Suprapubic skin (tissue), 4 donors: Measurements from ENCODE around the gene INPP5A. TPM values are rescaled to one million over a fixed set of nuclear protein-coding genes. Genes with fewer than 3 reads are reported as not detected.

Experiments used
- DNase-seq, 2 donors: peaks; one replicate each; pipeline ENCODE4 v3.0.0-alpha.2; 2019; ENCODE audit warnings: low spot score in 2 of 2
- H3K27ac ChIP-seq: fragments of 200-600 bp; sonication (generic); one replicate; pipeline ENCODE4 v1.5.1; 2019
- H3K27me3 ChIP-seq: fragments of 200-600 bp; sonication (generic); one replicate; pipeline ENCODE4 v1.5.1; 2019
- H3K36me3 ChIP-seq: fragments of 200-600 bp; sonication (generic); one replicate; pipeline ENCODE4 v1.5.1; 2019
- H3K4me1 ChIP-seq: fragments of 200-600 bp; sonication (generic); one replicate; pipeline ENCODE4 v1.5.1; 2019
- H3K4me3 ChIP-seq: fragments of 200-600 bp; sonication (generic); one replicate; pipeline ENCODE4 v1.5.1; 2019; ENCODE audit warnings: mild to moderate bottlenecking
- H3K9me3 ChIP-seq: fragments of 200-600 bp; sonication (generic); one replicate; pipeline ENCODE4 v1.5.1; 2019
- EP300 ChIP-seq: sonication (generic); formaldehyde crosslinking; IDR thresholded peaks from one replicate; pipeline ENCODE4 v1.6.1; 2017; ENCODE audit warnings: antibody characterized with exemption
- POLR2A ChIP-seq, 2 donors: fragments of 450-650 bp; IDR thresholded peaks; one replicate each; pipeline ENCODE4 v1.6.1; 2017; ENCODE audit warnings: antibody characterized with exemption in 2 of 2, mild to moderate bottlenecking in 2 of 2, moderate library complexity in 2 of 2
- POLR2AphosphoS5 ChIP-seq, 3 donors: sonication (generic); formaldehyde crosslinking; IDR thresholded peaks; one replicate each; pipeline ENCODE4 v1.6.1; 2017; ENCODE audit warnings: antibody characterized with exemption in 3 of 3
- WGBS: methylation state at CpG from one replicate; pipeline ENCODE4 v1.1.5; 2018; 5-methylcytosine and 5-hydroxymethylcytosine counted together
- total RNA-seq, 4 donors: library from RNA; depleted of rRNA; stranded (reverse); fragments of >200 nt; gene quantifications; one replicate each; pipeline ENCODE4 v1.1.0, GENCODE V29; 2016
- TF ChIP-seq, protein P1 (sequence below), 2 donors: fragments of 200-600 bp in 1 of 2; fragments of 450-650 bp in 1 of 2; sonication (generic) in 1 of 2; IDR thresholded peaks; one replicate each; pipeline ENCODE4 v1.5.1; 2016 to 2019; ENCODE audit warnings: antibody characterized with exemption in 2 of 2, mild to moderate bottlenecking in 1 of 2, moderate library complexity in 1 of 2

The INPP5A gene
- total RNA-seq, 4 donors from 2014 or later: 28.1 to 39.1 (median 32.3) TPM

DNA sequence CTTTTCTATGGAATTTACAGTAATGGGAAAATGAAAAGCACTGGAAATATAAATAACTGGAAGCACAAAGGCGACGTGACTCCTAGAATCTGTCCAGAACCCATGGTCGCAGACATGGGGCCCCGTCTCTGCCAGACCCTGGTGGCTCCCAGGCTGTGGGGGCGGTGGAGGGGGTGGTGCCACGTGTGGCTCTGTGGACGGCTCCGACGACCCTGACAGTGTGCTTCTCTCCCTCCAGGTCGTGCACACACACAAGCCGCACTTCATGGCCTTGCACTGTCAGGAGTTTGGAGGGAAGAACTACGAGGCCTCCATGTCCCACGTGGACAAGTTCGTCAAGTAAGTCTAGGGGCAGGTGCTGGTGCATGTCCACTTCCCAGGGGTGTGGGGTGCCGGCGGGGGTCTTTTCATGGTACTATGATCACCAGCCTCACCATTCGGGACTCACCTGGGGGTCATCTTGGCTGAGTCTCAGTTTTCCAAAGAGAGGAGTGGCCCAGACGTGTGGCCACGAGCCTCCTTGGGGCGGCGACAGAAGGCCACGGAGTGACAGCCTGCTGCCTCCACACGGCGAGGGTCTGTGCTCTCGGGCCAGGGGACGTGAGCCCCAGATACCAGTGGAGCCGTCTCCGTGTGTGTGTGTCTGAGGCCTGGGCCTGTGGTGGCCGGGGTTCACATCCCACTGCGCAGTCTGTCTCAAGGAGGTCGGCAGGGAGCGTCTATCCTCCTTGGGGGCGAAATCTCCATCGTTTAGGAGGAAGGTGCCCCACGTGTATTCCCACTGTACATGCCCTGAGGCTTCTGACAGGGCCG, 108.2 kb downstream of the INPP5A start:
- Histone ChIP-seq H3K27me3 (no peaks in the 10 kb centered on the region), H3K36me3 (peaks cover 11% of the 10 kb centered on the region)
- peak; percentile 44 to 74 for DNase-seq

DNA sequence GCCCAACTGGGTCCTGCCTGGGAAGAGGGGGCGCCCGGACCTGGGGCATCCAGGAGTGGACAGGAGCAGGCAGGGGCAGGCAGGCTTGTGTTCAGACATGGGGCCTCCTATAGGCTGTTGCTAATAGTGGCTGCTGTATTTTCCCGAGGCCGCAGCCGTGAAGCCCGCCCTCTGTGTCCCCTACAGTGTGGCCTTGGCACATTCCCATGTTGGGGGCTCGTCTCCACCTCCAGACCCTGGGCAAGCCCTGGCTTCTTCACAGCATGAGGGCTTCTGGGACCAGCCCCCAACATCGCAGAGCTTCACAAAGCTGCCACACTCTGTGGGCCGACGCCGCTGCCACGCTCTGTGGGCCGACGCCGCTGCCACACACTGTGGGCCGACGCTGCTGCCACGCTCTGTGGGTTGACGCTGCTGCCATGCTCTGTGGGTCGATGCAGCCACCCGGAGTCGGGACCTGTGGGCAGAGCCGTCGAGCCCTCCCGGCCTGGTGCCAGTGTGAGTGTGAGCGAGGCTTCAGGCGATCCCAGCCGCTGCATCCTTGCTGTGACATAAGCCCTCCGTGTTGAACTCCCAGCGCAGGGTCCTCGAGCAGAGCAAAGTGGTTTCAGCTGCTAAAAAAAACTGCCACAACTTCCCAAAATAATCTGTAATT, 109.0 kb downstream of the INPP5A start:
- Histone ChIP-seq H3K9me3 (no peaks in the 10 kb centered on the region), H3K4me3 (no peak overlapping the region), H3K27ac (no peak overlapping the region), H3K27me3 (no peaks in the 10 kb centered on the region), H3K4me1 (peaks cover 6% of the 10 kb centered on the region), H3K36me3 (peaks cover 11% of the 10 kb centered on the region)
- 96% methylated on average over 23 of the region's 31 CpGs for WGBS
- peak; percentile 57 to 77 for DNase-seq
- TF ChIP-seq, protein P1, sequence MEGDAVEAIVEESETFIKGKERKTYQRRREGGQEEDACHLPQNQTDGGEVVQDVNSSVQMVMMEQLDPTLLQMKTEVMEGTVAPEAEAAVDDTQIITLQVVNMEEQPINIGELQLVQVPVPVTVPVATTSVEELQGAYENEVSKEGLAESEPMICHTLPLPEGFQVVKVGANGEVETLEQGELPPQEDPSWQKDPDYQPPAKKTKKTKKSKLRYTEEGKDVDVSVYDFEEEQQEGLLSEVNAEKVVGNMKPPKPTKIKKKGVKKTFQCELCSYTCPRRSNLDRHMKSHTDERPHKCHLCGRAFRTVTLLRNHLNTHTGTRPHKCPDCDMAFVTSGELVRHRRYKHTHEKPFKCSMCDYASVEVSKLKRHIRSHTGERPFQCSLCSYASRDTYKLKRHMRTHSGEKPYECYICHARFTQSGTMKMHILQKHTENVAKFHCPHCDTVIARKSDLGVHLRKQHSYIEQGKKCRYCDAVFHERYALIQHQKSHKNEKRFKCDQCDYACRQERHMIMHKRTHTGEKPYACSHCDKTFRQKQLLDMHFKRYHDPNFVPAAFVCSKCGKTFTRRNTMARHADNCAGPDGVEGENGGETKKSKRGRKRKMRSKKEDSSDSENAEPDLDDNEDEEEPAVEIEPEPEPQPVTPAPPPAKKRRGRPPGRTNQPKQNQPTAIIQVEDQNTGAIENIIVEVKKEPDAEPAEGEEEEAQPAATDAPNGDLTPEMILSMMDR (IDR thresholded peaks at IDR 0.05): no peak
- TF ChIP-seq EP300 (no peak), POLR2A (IDR thresholded peaks at IDR 0.05) (no peak), POLR2AphosphoS5 (IDR thresholded peaks at IDR 0.05) (no peak)

More for the DNA sequence above, 108.2 kb downstream of the INPP5A start:
- TF ChIP-seq EP300: no peak
- TF ChIP-seq, protein P1 (IDR thresholded peaks at IDR 0.05): no peak
- no peak for TF ChIP-seq POLR2A (IDR thresholded peaks at IDR 0.05)
- no peak for TF ChIP-seq POLR2AphosphoS5 (IDR thresholded peaks at IDR 0.05)
- WGBS: 95% methylated on average over 21 of the region's 36 CpGs
- H3K9me3 ChIP-seq: no peaks in the 10 kb centered on the region
- H3K27ac ChIP-seq: no peak overlapping the region
- no peak overlapping the region for H3K4me3 ChIP-seq
- H3K4me1 ChIP-seq: peaks cover 6% of the 10 kb centered on the region

DNA sequence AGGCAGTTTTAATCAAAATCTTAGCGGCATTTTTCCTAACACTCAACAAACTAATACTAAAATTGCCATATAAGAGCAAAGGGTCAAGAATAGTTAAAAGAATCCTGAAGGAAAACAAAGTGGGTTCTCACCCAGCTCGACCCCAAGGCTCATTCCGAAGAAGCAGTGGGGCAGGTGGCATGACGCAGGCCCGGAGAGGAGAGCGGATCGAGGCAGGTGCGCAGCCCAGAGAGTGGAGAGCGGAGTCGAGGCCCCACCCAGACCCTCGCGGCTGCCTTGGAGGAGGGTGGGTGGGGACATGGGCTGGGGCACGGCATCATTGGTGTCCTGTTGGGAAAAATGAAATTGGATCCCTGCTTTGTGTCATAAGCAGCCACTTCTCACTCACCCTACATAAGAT, 109.8 kb downstream of the INPP5A start:
- H3K27ac ChIP-seq: no peak overlapping the region
- no peaks in the 10 kb centered on the region for H3K9me3 ChIP-seq
- no peaks in the 10 kb centered on the region for H3K27me3 ChIP-seq
- H3K4me3 ChIP-seq: no peak overlapping the region
- peaks cover 19% of the 10 kb centered on the region for H3K36me3 ChIP-seq
- peak; percentile 32 to 73 for DNase-seq
- WGBS: 92% methylated on average over 13 of the region's 13 CpGs
- H3K4me1 ChIP-seq: peaks cover 6% of the 10 kb centered on the region
- TF ChIP-seq POLR2A (IDR thresholded peaks at IDR 0.05): no peak
- TF ChIP-seq POLR2AphosphoS5 (IDR thresholded peaks at IDR 0.05): no peak
- no peak for TF ChIP-seq EP300
- TF ChIP-seq, protein P1 (IDR thresholded peaks at IDR 0.05): no peak

DNA sequence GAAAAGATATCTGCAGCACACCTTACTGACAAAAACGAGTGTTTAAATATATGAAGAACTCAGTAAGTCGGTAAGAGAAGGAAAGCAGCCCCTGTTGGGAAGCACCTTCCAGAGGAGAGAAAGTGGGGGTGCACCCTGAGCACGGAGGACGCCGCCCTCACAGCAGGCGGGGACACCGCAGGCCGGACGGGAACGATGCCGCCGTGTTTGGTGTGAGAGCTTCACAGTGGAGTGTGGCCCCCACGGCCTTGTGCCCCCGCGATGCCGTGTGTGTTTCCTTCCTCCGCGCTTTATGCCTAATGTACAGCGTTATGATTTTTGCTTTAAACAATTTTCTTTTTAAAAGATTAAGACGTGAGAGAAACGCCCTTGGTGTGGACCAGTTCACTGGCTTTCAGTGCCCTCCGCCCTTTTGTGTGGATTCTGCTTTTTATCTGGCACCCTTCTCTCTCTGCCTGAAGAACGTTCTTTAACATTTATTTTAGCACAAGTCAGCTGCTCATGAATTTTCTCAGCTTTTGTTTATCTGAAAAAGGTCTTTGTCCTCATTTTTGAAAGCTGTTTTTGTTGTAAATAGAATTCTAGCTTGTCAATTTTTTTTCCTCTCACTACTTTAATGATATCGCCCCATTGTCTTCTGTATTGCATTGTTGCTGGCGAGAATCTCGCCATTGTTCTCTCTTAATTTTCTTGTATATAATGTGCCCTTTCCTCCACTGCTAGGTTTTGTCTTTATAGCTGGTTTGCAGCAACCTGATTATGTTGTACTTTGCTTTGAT, 110.7 kb downstream of the INPP5A start:
- TF ChIP-seq EP300 (no peak), POLR2AphosphoS5 (IDR thresholded peaks at IDR 0.05) (no peak), POLR2A (IDR thresholded peaks at IDR 0.05) (no peak)
- TF ChIP-seq, protein P1 (IDR thresholded peaks at IDR 0.05): no peak
- peak; percentile 42 to 72 for DNase-seq
- WGBS: 82% methylated on average over 26 of the region's 26 CpGs
- Histone ChIP-seq H3K4me1 (peaks cover 6% of the 10 kb centered on the region), H3K4me3 (no peak overlapping the region), H3K9me3 (no peaks in the 10 kb centered on the region), H3K27me3 (no peaks in the 10 kb centered on the region), H3K36me3 (peaks cover 27% of the 10 kb centered on the region), H3K27ac (no peak overlapping the region)
